Measurements from ENCODE around the gene AVEN.
"Not testable (repeated sequence)": the region's sequence is repeated elsewhere in the genome, so short reads cannot be mapped to it uniquely, and the experiment has no call there.

The AVEN gene

DNA sequence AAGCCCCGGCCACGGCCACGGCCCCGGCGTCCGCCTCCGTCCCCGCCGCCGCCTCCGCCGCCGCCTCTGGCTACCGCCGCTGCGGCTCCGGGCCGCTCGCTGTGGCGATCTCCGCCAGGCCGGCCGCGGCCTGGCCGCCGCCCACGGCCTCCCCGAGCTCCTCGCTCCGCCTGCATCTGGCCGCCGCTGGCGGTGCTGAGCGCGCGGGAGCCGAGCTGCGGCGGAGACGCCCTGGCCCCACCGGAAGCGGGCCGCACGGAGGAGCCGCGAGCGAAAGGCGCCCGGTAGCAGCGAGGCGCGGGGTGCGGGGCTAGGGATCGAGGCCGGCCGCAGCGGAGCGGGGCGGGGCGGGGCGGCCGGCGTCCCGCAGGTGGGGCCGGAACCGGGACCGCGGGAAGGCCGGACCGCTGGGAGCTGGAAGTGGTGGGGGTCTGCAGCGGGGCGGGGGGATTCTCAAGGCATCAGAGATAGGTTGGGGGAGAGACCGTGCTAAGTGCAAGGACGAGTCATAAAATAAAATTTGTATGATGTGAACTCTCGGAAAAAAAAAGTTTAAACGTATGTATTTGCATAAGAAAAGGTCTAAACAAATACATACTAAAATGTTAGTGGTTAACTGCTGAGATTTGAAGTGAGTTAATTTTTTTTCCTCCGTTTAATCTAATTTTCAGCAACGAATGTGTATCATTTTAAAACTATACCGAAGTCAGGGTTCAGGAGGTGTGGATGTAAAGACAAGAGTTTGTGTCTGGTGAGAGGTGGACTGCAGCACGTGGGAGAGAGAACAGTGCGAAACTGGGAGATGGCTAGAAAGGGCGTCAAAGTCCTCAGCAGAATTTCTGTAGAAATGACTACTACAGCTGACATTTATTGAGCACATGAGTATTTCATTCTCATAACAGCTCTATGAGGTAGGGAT lies at the start of gene AVEN:
TSS of gene AVEN (minus strand) at position 334 of the 919 bp plus-strand sequence. CDS start at position 176, 158 bp downstream.
- DNase-seq = peak in 1 of 2 experiments; percentile 45

DNA sequence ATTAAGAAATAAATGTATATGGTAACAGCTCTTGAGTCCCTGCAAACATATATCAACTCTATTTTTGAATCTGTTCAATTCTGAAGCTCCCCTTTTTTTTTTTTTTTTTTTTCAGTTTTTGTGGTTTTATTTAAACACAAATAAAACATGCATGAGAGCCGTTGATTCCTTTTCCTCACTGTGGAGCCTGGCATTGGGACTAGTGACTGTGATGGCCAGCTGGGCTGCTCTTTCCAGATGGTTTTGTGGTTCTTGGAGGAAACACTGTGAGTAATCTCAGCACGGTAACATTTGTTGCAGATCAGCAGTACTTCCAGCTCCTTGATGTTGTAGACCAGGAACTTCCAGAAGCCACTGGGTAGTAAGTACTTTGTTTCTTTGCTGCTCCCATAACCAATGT lies 46.7 kb upstream of the AVEN start:
- peak; percentile 6 to 52 for DNase-seq

DNA sequence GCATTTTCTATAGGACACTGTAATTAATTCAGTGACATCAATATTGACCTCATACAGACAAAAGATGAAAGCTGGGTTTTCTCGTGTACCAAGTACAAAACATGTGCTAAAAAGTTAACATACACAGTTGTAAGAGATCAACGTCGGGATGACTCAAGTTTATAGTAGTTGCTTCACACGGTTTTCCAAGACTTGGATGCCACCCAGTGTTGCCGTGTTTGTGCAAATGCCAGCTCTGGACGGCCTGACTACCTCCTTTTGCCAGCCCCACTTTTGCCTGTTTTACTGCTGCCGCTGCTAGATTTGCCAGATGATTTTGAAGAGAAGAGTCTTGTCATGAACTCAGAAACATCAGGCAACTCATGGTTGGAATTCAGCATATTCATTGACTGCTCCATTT lies 45.1 kb upstream of the AVEN start:
- DNase-seq = peak in 1 of 2 experiments; percentile 44

DNA sequence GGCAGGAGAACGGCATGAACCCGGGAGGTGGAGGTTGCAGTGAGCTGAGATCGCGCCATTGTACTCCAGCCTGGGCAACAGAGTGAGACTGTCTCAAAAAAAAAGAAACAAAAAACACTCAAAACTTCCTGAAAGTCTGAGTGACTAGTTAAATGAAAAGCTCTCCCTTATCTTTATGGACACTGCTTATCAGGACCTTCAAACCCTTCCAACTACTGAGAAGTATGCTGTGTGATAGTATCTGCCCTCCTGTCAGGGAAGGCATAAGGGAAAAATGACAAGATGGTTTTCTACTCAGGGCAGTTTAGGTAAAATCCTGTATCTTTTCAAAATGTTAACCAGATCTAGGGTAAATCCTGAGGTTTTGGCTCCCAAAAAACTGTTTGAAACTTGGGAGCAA lies 40.9 kb upstream of the AVEN start:
- no peak for DNase-seq

DNA sequence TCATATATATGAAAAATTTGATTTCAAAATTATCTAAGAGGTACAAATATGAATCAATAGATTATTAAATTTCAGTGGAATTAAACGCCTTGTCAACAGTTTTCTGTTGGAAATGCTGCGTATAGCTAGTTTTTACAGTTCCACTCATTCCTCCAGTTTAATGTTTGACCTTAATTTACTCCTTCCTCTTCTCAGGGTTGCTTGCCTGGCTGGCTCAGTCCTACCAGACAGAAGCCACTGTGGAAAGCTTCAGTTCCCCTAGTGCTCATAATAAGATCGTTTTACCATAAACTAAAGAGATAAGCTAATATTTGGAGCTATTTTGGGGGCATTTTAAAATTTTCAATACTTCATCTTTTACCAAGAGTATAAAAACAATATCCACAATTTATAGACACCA lies 39.9 kb upstream of the AVEN start:
- no peak for DNase-seq

DNA sequence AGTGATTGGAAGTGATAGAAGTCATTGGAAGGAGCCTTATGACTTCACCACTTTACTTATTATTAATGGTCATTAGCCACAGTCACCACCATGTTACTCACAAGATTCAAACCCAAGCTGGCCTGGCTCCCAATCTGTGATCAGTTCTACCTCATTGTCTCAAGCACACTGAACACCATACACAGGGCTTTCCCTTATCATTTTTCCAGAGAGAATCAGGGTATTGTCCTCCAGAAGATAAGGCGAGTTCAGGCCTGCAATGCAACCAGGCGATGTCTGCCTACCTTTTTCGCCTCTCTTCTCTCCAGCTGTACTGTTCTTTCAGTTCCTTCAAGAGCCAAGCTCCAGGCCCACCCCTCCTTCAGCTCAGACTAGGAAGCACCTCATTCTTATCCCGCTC lies 37.8 kb upstream of the AVEN start:
- no peak for DNase-seq

DNA sequence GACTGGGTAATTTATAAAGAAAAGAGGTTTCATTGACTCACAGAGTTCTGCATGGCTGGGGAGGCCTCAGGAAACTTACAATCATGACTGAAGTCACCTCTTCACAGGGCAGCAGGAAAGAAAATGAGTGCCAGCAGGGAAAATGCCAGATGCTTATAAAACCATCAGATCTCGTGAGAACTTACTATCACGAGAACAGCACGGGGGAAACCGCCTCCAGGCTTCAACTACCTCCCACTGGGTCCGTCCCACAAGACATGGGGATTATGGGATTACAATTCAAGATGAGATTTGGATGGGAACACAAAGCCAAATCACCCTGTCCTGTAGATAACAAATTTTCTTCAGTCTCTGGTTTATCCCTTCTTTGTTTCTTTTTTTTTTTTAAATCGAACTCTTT lies 31.0 kb upstream of the AVEN start:
- no peak for DNase-seq

DNA sequence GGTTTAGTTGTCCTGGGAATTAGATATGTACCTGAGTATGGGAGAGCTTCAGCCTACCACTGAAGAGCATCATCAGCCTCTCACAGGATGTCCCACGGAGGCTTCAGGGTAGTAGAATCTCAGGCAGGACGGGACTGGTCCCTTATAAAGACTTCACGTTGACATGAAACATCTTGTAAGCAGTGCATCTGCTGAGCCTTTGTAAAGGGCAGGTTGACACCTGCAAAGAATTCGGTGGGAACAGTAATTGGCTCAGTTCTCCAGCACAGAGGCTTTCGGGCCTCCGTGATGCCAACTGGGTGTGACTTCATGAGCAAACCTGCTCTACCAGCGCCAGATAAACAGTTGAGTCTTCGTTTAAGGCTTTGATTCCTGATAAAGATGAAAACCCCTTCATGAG lies 26.9 kb upstream of the AVEN start:
- DNase-seq = no peak

DNA sequence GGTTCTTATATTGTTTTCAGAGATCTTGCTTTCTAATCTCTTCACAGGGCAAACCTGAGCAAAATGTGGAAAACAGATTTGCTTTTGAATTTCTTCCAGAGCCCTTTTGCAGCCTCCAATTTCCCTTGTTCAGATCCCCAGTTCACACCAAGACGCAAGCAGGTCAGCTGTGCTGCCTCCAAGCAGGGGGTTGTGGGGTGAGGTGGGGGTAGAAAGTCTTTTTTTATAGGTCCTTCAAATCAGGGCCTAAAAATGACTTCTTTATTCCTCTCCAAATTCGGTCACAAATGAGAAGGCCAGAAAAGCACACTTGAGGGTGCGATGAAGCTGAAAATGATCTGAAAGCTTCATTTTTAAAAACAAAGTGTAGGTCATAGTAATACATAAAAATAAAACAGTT lies 26.3 kb upstream of the AVEN start:
- no peak for DNase-seq

GRCh38 chr15:34064438-34064837 lies 25.4 kb upstream of the AVEN start:
- DNase-seq = no peak

- DNase-seq = no peak
Observed at GRCh38 chr15:34059946-34060345, 20.9 kb upstream of the AVEN start.

DNA sequence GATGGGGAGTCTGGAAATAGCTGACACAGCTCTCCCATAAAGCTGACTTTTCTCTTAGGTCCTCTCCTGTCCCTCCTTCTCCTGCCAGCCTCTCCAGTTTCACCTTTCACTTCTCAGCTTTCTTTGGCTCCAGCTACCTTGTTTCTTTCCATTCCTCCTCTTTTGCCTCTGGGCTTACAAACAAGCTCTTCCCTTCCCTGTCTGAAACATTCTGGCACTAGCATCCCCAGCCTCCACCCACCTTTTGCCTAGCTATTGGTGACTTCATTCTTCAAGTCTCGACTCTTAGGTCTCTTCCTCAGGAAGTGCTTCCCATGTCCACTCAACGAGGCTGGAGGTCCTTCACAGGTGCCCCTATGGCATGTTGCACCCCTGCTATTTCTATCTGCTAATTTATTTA lies 20.5 kb upstream of the AVEN start:
- DNase-seq = no peak

DNA sequence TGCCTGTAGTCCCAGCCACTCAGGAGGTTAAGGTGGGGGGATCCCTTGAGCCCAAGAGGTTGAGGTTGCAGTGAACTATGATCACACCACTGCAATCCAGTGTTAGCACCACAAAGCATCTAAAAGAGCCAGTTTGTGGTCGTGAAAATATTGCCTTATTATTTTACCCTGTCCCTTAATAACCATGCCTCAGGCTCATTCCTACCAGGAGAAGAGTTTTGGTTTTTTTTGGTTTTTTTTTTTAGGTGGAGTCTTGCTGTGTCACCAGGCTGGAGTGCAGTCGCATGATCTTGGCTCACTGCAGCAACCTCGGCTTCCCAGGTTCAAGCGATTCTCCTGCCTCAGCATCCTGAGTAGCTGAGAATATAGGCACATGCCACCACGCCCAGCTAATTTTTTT lies 17.9 kb upstream of the AVEN start:
- DNase-seq = no peak

DNA sequence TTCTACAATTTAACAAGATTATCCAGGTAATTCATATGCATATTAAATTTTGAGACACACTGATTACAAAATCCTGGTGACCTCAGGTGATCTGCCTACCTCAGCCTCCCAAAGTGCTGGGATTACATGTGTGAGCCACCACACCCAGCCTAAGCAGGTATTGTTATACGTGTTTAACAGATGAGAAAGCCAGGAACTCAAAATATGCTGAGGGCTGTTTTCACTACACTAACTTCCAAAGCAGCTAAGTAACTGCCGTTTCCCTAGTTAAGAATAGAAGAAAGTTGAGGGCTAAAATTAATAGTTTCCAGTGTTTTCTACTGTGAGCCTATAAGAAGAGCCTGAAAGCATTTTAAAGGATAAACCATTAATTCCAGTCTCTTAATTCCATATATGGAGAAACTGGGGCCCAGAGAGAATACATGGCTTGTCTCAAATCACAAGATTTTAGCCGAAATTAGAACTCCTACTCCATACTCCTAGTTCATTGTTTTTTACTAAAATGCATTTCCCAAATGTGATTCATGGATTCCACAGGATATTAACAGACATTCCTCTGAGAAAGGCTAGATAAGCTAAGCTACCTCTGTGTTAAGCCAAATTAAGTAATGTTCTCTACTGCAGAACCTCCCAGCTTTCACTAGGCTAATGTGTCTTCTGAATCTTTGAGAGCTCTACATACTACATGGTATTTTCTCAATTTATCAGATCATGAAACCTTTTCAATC lies 17.0 kb upstream of the AVEN start:
- DNase-seq = no peak

DNA sequence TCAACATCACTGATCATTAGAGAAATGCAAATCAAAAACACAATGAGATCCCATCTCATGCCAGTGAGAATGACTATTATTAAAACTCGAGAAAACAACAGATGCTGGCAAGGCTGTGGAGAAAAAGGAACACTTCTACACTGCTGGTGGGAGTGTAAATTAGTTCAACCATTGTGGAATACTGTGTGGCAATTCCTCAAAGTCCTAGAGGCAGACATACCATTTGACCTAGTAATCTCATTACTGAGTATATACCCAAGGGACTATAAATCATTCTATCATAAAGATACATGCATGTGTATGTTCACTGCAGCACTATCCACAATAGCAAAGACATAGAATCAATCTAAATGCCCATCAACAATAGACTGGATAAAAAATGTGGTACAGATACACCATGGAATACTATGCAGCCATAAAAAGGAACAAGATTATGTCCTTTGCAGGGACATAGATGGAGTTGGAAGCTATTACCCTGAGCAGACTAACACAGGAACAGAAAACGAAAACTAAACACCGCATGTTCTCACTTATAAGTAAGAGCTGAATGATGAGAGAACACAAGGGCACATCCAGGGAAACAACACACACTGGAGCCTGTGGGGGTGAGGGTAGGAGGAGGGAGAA lies 15.2 kb upstream of the AVEN start:
- no peak for DNase-seq

- DNase-seq = not testable (repeated sequence)
Observed at GRCh38 chr15:34050385-34050784, 11.4 kb upstream of the AVEN start.

DNA sequence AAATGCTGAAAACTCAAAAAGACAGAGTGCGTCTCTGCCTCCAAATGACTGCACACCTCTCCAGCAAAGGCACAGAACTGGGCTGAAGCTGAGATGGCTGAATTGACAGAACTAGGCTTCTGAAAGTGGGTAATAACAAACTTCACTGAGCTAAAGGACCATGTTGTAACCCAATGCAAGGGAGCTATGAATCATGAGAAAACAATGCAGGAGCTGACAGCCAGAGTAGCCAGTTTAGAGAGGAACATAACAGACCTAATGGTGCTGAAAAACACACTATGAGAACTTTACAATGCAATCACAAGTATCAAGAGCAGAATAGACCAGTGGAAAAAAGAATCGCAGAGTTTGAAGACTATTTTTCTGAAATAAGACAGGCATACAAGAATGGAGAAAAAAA lies 10.1 kb upstream of the AVEN start:
- no peak for DNase-seq

DNA sequence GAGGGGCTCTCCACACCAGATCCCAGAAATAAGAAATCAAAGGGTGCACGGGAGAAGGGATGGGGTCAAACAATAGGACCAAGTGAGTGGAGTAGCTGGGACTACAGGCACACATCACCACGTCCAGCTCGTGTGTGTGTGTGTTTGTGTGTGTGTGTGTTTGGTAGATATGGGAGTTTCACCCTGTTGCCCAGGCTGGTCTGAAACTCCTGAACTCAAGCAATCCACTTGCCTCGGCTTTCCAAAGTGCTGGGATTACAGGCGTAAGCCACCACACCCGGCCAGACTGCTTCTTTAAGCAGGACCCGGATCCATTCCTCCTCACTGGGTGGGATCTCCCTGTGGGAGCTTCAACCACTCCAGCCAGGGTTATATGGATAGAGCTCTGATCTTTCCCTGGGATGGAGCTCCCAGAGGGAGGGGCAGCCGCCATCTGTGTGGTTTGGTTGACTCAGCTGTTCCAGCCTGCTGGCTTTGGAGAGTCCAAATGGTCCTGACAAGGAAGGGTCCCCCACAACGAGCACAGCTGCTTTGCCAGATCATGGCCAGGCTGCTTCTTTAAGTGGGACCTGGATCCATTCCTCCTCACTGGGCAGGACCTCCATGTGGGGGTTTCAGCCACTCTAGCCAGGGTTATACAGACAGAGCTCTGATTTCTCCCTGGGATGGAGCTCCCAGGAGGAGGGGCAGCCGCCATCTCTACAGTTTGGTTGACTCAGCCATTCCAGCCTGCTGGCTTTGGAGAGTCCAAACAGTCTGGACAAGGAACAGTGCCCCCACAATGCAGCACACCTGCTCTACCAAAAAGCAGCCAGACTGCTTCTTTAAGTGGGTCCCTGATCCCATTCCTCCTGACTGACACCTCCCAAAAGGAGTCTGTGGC lies 9.1 kb upstream of the AVEN start:
- DNase-seq = no peak

GRCh38 chr15:34046471-34047145 lies 7.6 kb upstream of the AVEN start:
- no peak for DNase-seq

GRCh38 chr15:34043813-34044212 lies 4.8 kb upstream of the AVEN start:
- no peak for DNase-seq

DNA sequence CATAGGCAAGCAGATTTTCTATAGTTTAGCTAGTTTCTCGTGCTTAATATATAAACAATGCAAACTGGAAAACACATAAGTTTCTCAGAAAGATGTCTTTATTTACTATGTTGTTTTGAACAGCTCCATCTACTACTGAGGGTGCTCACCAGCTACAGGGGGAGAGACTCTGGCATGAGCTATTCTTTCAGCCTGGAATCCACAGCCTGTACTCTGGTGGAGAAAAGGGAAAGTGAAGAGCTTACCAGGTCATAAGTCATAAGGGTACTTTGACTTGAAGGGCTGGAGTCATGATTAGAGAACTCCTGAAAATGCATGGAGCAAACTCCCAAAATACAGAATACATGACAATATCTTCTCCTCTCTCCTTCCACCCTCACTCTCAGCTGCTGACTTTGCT lies 4.4 kb upstream of the AVEN start:
- DNase-seq = no peak

- no peak for DNase-seq
Observed at GRCh38 chr15:34039790-34040113, 748 bp upstream of the AVEN start.
